Esophagus muscularis mucosa (tissue), 3 donors: ENCODE measurements around the gene RBM15B.

Source experiments
- CTCF ChIP-seq, 3 experiments: fragments of 200-600 bp in 2 of 3; fragments of 450-650 bp in 1 of 3; sonication (generic) in 2 of 3; IDR thresholded peaks; one replicate each; pipeline ENCODE4 v1.5.1; 2017 to 2019; ENCODE audit warnings: antibody characterized with exemption in 3 of 3, mild to moderate bottlenecking in 2 of 3, moderate library complexity in 1 of 3
- POLR2A ChIP-seq: fragments of 450-650 bp; IDR thresholded peaks from one replicate; pipeline ENCODE4 v1.6.1; 2017; ENCODE audit warnings: antibody characterized with exemption, moderate library complexity, mild to moderate bottlenecking, low read depth

- no peak for TF ChIP-seq CTCF (IDR thresholded peaks at IDR 0.05)
- no peak for TF ChIP-seq POLR2A
Measured at GRCh38 chr3:51434110-51434509, 43.0 kb downstream of the RBM15B start.
